ENCODE results near the gene LY86. TPM values are rescaled to one million over a fixed set of nuclear protein-coding genes. Genes with fewer than 3 reads are reported as not detected.

LY86 gene
- total and polyA plus RNA-seq, 10 of the 15 experiments (the other 5 are each of a cell fraction or from before 2014, with no cell fraction given): 68.2 to 457 (median 128) TPM

DNA sequence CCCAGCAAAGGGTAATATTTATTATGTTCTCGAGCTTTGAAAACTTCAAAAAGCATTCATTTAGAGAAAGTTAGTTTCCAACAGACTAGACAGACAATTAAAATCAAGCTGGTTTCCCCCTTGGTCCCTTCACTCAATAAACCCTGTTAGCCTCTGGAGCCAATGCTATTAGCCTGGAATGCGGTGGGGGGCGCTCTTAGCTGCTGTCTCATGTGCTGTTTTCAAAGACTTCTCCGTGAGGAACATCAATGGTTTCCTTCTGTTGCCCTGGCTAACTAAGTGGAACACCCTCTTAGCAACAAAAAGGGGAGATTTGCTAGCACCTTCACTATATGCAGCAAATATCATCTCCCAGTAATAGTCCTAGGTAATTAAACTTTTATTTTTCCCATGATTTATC is 86.4 kb downstream of the LY86 start:
- no peaks in the 10 kb centered on the region; the same call in 2 of the 3 replicates for H3K9me3 ChIP-seq (replicated peaks; ENCODE audit: control insufficient read depth, insufficient read depth, low read length)
- SMC1A ChIA-PET (ENCODE audit: uncharacterized antibody, unreplicated experiment): interaction anchor here (0.6 to 5.6 kb wide), 11 partner anchors 10 to 568 kb away, joined by 3 to 52 read pairs (median 12); no protein-coding TSS in a partner anchor
- H4K20me1 ChIP-seq (ENCODE audit: control insufficient read depth, insufficient read depth): no peaks in the 10 kb centered on the region
- POLR2A ChIA-PET: interaction anchor here (0.6 kb wide), 1 partner anchor 49 kb away, joined by 4 read pairs; no protein-coding TSS in a partner anchor
- RAD21 ChIA-PET (ENCODE audit: unreplicated experiment): interaction anchor here (0.7 to 5.2 kb wide), 5 partner anchors 9 to 569 kb away, joined by 3 to 33 read pairs (median 4); partner anchors contain the start of gene LY86
- ATAC-seq (no peak), DNase-seq (ENCODE audit: low read depth, low spot score) (no peak), FAIRE-seq (no peak)
- H3K27ac ChIP-seq (ENCODE audit: control insufficient read depth, insufficient read depth): no peak overlapping the region
- H3K4me1 ChIP-seq (ENCODE audit: control insufficient read depth, insufficient read depth, low read length): peaks cover 8% of the 10 kb centered on the region
- intact Hi-C loops (cut with micrococcal nuclease; ENCODE audit: unreplicated experiment) (loop anchor here (5.0 kb wide), 1 partner anchor 412 kb away; no protein-coding TSS in a partner anchor), in situ Hi-C loops (cut with MboI) (loop anchor here (5.0 kb wide), 1 partner anchor 567 kb away; no protein-coding TSS in a partner anchor)
- H3K27me3 ChIP-seq (replicated peaks in 1 of 2; ENCODE audit: control insufficient read depth in 2 of 2, insufficient read depth in 2 of 2, low read length in 1 of 2): no peaks in the 10 kb centered on the region
- no TSS peak for BruUV-seq (replicated peaks)
- CTCF ChIA-PET: interaction anchor here (0.9 to 6.9 kb wide), 11 partner anchors 9 to 560 kb away, joined by 3 to 82 read pairs (median 4); no protein-coding TSS in a partner anchor
- H3K79me2 ChIP-seq (ENCODE audit: control insufficient read depth, insufficient read depth, low read length): no peaks in the 10 kb centered on the region
- H3K36me3 ChIP-seq (ENCODE audit: control insufficient read depth in 2 of 2, insufficient read depth in 2 of 2, low read length in 1 of 2): no peaks in the 10 kb centered on the region
- H3K4me3 ChIP-seq: no peak overlapping the region
- no peak overlapping the region for H3K9ac ChIP-seq (ENCODE audit: control insufficient read depth, insufficient read depth, low read length)
- H3K4me2 ChIP-seq (ENCODE audit: control insufficient read depth, insufficient read depth): no peak overlapping the region
- no peak overlapping the region for H2AFZ ChIP-seq (ENCODE audit: control insufficient read depth, low read depth, low read length)
- WGBS (ENCODE audit: insufficient coverage, insufficient replicate concordance, low lambda C conversion rate, missing lambda C conversion rate): 50% methylated on average over 4 of the region's 4 CpGs
- no peak for TF ChIP-seq ZBTB40 (IDR thresholded peaks at IDR 0.05; ENCODE audit: borderline replicate concordance)
- 0 out of 6 replicates have a peak, but pooled peaks of 2 of the 3 experiments have one; percentile 2 to 11 for TF ChIP-seq CTCF (IDR thresholded peaks at IDR 0.05 in 2 of 3, conservative IDR thresholded peaks at IDR 0.05 in 1 of 3; ENCODE audit: control insufficient read depth in 2 of 3, extremely low read depth in 1 of 3, insufficient read depth in 1 of 3, low read depth in 3 of 3, low read length in 3 of 3)

All from GM12878 (cell line).